ENCODE data around the gene RIN2.
"Not testable (repeated sequence)": the region's sequence is repeated elsewhere in the genome, so short reads cannot be mapped to it uniquely, and the experiment has no call there.

RIN2 gene

DNA sequence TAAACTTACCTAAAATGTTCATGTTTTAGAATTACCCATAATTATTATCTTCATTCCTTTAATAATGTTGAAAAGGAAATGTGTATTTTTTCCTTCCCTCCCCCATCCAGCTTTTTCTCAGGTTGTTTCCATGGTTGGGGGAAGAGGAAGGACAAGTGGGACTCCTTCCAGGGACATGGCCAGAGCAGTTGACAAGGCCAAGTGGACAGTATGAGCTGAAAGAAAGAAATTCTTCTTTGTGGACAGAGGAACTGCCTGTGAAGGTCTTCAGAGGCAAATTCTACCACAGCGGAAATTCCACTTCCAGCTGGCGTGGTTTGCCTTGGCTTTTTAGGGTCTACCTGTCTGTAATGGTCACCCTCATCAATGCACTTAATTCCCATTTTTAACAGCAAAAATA, 33.8 kb downstream of the RIN2 start:
- DNase-seq: no peak

DNA sequence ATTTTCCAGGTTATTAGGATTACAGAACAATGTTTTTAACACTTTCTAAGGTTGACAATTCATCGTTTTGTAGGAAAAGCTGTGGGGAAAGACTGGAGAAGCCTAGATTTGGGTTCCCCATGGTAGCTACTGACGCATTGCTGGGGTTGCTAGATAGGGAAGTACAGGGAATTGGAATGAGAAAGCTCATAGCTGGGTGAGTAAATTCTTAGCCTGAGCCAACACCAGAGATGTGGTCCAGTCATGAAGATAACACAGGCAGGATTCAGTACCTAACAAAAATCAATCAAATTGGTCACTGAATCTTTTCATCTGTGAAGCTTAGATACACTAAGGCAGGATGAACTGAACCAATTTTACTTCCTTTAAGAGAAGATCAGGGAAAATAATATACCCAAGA, 35.7 kb downstream of the RIN2 start:
- DNase-seq: no peak

DNA sequence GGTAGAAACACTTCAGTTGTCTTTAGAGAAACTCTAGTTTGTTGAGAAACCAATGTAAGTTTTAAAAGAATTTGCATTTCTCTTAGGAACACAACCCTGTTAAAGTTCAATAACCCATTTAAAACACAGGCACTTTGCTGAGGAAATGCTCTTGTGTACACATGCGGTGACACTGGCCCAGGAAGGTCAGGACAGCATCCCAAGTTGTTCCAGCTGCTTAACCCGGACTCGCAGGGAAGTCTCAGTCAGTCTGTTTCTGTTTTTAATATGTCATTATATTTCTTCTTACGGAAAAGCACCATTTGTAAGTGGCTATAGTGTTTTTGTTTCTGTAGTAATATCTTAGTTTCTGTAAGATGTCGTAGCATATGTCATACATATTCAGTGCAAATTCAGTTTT, 36.9 kb downstream of the RIN2 start:
- no peak for DNase-seq

DNA sequence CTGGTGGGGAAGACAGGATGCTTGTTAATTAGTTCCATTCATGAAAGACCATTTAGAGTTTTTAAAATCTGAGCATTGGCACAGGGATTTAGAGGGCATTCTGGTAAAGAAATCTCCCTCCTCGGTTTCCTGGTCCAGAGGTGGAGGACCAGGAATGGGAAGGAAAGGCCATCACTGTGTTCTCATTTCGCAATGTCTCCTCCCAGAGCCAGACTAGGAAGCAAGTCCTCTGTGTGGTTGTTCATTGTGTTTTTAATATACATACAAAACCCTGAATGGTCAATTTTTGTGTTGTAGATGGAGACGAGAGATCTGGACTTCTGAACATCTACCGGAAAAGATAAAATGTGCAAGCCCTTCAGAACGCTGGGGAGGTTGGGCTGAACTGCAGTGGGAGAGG, 41.3 kb downstream of the RIN2 start:
- DNase-seq: no peak

DNA sequence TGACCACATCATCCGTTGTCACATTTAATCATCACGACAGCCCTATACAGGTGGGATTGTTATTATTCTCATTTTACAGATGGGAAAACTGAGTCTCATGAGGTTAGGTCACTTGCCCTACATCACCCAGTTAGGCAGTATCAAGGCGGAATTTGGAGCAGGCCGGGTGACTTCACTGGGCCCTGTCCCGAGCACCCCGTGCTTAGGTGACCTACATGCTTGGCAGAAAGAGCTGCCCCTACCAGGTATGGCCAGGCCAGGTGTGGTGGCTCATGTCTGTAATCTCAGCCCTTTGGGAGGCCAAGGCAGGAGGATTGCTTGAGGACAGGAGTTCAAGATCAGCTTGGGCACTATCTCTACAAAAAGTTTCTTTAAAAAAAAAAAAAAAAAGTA, 44.0 kb downstream of the RIN2 start:
- no peak for DNase-seq

DNA sequence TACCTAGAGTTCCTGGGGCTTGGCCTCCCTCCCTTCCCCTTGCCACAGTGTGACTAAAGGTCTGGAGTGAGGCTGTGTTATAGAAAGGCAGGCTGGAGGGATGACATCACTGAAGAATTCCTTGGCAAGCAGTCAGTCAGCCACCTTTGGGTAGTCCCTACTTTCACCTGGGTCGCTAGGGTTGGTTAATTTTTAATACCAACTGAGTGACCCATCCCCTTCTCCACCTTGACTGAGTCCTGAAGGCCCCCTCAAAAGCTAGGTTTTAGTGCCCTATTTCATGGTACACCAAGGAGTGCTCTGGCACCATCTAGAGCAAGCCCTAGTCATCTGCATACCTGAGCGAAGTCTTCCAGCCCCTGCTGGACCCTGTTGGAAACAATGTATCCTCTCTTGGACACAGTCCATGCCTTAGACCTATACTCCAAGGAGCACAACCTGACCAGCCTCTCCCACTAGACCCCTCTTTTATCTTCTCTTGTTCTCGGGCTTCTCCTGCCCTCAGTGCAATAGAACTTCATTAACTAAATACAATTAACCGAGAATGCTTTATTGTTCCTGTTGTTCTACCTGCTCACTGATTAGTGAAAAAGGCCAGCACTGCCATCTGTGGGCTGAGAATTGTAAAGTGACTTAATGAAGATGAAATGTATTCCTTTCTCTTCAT, 44.6 kb downstream of the RIN2 start:
- no peak for DNase-seq

DNA sequence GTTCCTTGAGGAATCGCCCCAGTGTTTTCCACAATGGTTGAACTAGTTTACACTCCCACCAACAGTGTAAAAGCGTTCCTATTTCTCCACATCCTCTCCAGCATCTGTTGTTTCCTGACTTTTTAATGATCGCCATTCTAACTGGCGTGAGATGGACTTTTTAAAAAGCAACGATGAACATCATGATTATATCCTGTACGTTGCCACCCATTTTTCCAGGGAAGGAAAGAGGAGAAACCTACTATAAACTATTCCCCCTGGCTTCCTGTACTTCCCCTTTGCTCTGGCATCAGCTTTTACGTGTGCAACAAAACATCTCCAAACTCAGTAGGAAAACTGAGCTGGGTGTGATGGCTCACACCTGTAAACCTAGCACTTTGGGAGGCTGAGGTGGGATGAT, 48.2 kb downstream of the RIN2 start:
- not testable (repeated sequence) for DNase-seq

DNA sequence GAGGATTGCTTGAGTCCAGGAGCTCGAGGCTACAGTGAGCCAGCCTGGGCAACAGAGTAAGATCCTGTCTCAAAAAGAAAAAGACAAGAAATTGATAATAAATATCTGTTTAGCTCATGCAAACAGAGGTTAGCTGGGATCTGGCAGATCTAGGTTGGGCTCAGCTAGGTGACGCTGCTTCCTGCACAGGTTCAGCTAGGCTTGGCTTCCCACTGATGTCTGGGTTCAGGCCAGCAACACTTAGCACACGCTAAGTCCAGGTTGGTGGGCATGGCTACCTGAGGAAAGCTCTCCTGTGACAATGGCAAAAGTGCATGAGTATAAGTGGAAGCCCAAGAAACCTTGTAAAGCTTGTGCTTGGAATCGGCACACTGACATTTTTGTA, 48.7 kb downstream of the RIN2 start:
- DNase-seq: no peak

DNA sequence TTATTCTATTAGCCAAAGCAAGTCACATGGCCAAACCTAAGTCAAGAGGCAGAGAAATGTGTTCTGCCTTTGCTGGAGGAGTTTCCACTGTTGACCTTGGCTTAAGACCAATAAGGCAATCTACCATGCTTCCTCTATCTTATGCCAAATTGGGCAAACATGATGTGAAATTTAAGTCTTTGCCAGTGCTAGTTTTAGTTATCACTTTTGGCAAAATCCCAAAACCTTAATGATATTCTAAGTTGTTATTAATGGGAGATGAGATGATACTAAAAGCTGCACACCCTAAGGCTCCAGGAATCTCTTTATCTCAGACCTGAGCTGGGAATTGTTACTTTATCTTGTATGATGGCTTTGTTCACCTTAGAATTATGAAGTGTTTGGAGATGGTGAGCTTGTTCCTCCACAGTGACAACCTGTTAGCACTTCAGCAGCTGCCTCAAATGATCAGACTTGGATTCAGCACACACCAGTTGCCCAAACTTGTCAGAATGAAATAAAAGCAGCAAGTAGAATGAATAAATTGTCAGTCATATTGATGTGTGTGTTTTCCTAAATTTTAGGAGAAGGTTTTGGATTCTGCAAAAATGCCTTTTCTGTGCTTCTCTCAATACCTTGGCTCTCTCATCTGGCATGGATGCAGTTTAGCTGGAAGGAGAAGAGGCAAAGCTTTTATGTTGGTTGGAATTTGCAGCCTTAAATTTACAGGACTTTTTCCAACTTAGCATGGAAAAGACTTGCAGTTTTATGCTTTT, 49.3 kb downstream of the RIN2 start:
- no peak for DNase-seq
